IPS DF 4.7 (cell line): Measurements from ENCODE around the gene FRMD1.

Source experiments
- DNase-seq: peaks from one replicate; pipeline ENCODE4 v3.0.0-alpha.2; 2013; ENCODE audit warnings: low spot score; ENCODE audit errors: extremely low read depth

FRMD1 gene

GRCh38 chr6:168043848-168044415 is 35.1 kb downstream of the FRMD1 start:
- DNase-seq, result no peak

GRCh38 chr6:168043193-168043847 is 35.7 kb downstream of the FRMD1 start:
- no peak for DNase-seq

GRCh38 chr6:168042426-168043192 is 36.4 kb downstream of the FRMD1 start:
- no peak for DNase-seq

- no peak for DNase-seq
Measured at GRCh38 chr6:168041928-168042327, 37.1 kb downstream of the FRMD1 start.

GRCh38 chr6:168040856-168041496 is 38.0 kb downstream of the FRMD1 start:
- DNase-seq, result no peak

- DNase-seq, result no peak
Measured at GRCh38 chr6:168039849-168040248, 39.2 kb downstream of the FRMD1 start.

GRCh38 chr6:168039301-168039700 is 39.7 kb downstream of the FRMD1 start:
- DNase-seq, result no peak

- DNase-seq, result no peak
Measured at GRCh38 chr6:168038576-168039140, 40.4 kb downstream of the FRMD1 start.

GRCh38 chr6:168037856-168038255 is 41.2 kb downstream of the FRMD1 start:
- no peak for DNase-seq

- no peak for DNase-seq
Measured at GRCh38 chr6:168037242-168037641, 41.8 kb downstream of the FRMD1 start.

- no peak for DNase-seq
Measured at GRCh38 chr6:168035661-168036545, 43.1 kb downstream of the FRMD1 start.

- DNase-seq, result no peak
Measured at GRCh38 chr6:168035098-168035660, 43.8 kb downstream of the FRMD1 start.

GRCh38 chr6:168034537-168034936 is 44.5 kb downstream of the FRMD1 start:
- DNase-seq, result no peak

- no peak for DNase-seq
Measured at GRCh38 chr6:168033791-168034190, 45.2 kb downstream of the FRMD1 start.

GRCh38 chr6:168032005-168032760 is 46.8 kb downstream of the FRMD1 start:
- DNase-seq, result no peak

GRCh38 chr6:168031411-168031971 is 47.5 kb downstream of the FRMD1 start:
- no peak for DNase-seq

- no peak for DNase-seq
Measured at GRCh38 chr6:168030908-168031307, 48.1 kb downstream of the FRMD1 start.

GRCh38 chr6:168030218-168030746 is 48.7 kb downstream of the FRMD1 start:
- no peak for DNase-seq
